ENCODE measurements around the gene KRT3. TPM values are rescaled to one million over a fixed set of nuclear protein-coding genes. Genes with fewer than 3 reads are reported as not detected.
"Not testable (repeated sequence)": the region's sequence is repeated elsewhere in the genome, so short reads cannot be mapped to it uniquely, and the experiment has no call there.

KRT3 gene
- total RNA-seq, 1 donor from 2014 or later = not detected

DNA sequence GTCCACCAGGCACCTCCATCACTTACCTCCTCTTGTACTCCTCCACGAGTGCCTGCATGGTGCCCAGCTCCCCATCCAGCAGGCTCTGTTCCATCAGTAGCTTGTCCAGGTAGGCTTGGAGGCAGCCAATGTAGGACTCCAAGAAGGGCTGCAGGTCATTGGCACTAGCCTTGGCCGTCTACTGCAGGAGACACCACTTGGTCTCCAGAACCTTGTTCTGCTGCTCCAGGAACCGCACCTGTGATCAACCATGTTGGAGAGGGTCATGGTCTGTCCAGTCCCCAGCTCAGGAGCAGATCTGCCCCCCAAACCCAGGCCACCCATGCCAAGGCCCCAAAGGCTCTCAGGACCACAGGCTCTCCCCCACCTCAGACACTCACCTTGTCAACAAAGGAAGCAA lies 42.6 kb downstream of the KRT3 start:
- Mint-ChIP-seq H3K36me3 (ENCODE audit: low read depth, unreplicated experiment) (no peaks in the 10 kb centered on the region), H3K27ac (ENCODE audit: unreplicated experiment) (no peak overlapping the region), H3K4me1 (ENCODE audit: unreplicated experiment) (peaks cover 5% of the 10 kb centered on the region), H3K9me3 (ENCODE audit: unreplicated experiment) (no peaks in the 10 kb centered on the region), H3K4me3 (ENCODE audit: unreplicated experiment) (no peak overlapping the region), H3K27me3 (ENCODE audit: unreplicated experiment) (peaks cover 6% of the 10 kb centered on the region)
- TF ChIP-seq CTCF (IDR thresholded peaks at IDR 0.05; ENCODE audit: unreplicated experiment) = no peak
- DNase-seq (ENCODE audit: low spot score) = no peak

DNA sequence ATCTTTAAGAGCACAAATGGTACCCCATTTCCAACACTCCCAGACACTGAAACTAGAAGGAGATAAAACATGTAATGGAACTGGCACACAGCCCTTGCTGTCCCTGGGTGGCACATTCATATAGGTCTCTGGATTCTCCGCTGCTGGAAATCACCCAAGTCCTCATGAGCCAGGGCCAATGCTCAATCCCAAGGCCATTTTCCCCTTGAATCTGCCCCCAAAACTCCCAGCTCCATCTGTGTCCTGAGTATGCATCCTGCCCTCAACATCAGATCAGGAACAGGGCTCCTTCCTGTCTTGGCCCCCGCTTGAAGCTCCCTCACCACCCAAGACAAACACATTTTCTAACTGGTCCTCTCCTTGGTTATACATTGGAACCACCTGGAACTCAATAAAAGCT lies 43.4 kb downstream of the KRT3 start:
- H3K27ac Mint-ChIP-seq (ENCODE audit: unreplicated experiment) = no peak overlapping the region
- peaks cover 5% of the 10 kb centered on the region for H3K4me1 Mint-ChIP-seq (ENCODE audit: unreplicated experiment)
- peaks cover 6% of the 10 kb centered on the region for H3K27me3 Mint-ChIP-seq (ENCODE audit: unreplicated experiment)
- no peak for TF ChIP-seq CTCF (IDR thresholded peaks at IDR 0.05; ENCODE audit: unreplicated experiment)
- no peaks in the 10 kb centered on the region for H3K36me3 Mint-ChIP-seq (ENCODE audit: low read depth, unreplicated experiment)
- no peak for DNase-seq (ENCODE audit: low spot score)
- no peak overlapping the region for H3K4me3 Mint-ChIP-seq (ENCODE audit: unreplicated experiment)
- H3K9me3 Mint-ChIP-seq (ENCODE audit: unreplicated experiment) = no peaks in the 10 kb centered on the region

- Mint-ChIP-seq H3K27ac (ENCODE audit: unreplicated experiment) (no peak overlapping the region), H3K27me3 (ENCODE audit: unreplicated experiment) (peaks cover 6% of the 10 kb centered on the region)
Observed at GRCh38 chr12:52751795-52752194, 44.1 kb downstream of the KRT3 start.

DNA sequence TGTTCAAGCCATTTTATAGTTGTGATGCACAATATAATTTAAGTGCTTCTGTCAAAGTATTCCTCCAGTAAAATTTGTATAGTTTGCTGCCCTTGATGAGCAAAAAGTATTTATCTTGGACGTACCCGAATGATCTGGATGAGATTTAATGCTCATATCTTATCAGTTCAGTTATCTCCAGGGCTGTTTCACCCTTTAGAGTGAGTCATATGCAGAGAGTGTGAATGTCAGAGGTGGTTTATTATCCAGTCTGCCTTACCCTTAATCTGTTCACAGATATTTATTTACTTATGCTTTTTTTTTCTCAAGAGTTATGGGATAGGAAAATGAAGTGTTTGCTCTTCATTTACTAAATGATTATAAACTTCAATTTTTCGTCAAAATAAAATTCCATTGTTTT lies 45.4 kb downstream of the KRT3 start:
- H3K9me3 Mint-ChIP-seq (ENCODE audit: unreplicated experiment); H3K4me3 Mint-ChIP-seq (ENCODE audit: unreplicated experiment); DNase-seq (ENCODE audit: low spot score); H3K36me3 Mint-ChIP-seq (ENCODE audit: low read depth, unreplicated experiment); H3K27me3 Mint-ChIP-seq (ENCODE audit: unreplicated experiment); H3K4me1 Mint-ChIP-seq (ENCODE audit: unreplicated experiment); H3K27ac Mint-ChIP-seq (ENCODE audit: unreplicated experiment): not testable (repeated sequence)

More at GRCh38 chr12:52751795-52752194, 44.1 kb downstream of the KRT3 start:
- DNase-seq (ENCODE audit: low spot score) = no peak
- peaks cover 5% of the 10 kb centered on the region for H3K4me1 Mint-ChIP-seq (ENCODE audit: unreplicated experiment)
- no peak overlapping the region for H3K4me3 Mint-ChIP-seq (ENCODE audit: unreplicated experiment)
- no peaks in the 10 kb centered on the region for H3K36me3 Mint-ChIP-seq (ENCODE audit: low read depth, unreplicated experiment)
- no peaks in the 10 kb centered on the region for H3K9me3 Mint-ChIP-seq (ENCODE audit: unreplicated experiment)
- no peak for TF ChIP-seq CTCF (IDR thresholded peaks at IDR 0.05; ENCODE audit: unreplicated experiment)

- H3K4me1 Mint-ChIP-seq (ENCODE audit: unreplicated experiment) = peaks cover 5% of the 10 kb centered on the region
- no peak overlapping the region for H3K4me3 Mint-ChIP-seq (ENCODE audit: unreplicated experiment)
- H3K9me3 Mint-ChIP-seq (ENCODE audit: unreplicated experiment) = no peaks in the 10 kb centered on the region
- no peak for TF ChIP-seq CTCF (IDR thresholded peaks at IDR 0.05; ENCODE audit: unreplicated experiment)
- no peaks in the 10 kb centered on the region for H3K36me3 Mint-ChIP-seq (ENCODE audit: low read depth, unreplicated experiment)
- peaks cover 6% of the 10 kb centered on the region for H3K27me3 Mint-ChIP-seq (ENCODE audit: unreplicated experiment)
- no peak overlapping the region for H3K27ac Mint-ChIP-seq (ENCODE audit: unreplicated experiment)
- DNase-seq (ENCODE audit: low spot score) = no peak
Observed at GRCh38 chr12:52749827-52750226, 46.1 kb downstream of the KRT3 start.

- TF ChIP-seq CTCF (IDR thresholded peaks at IDR 0.05; ENCODE audit: unreplicated experiment) = no peak
- no peak overlapping the region for H3K27ac Mint-ChIP-seq (ENCODE audit: unreplicated experiment)
- no peak for DNase-seq (ENCODE audit: low spot score)
- H3K4me3 Mint-ChIP-seq (ENCODE audit: unreplicated experiment) = no peak overlapping the region
- H3K4me1 Mint-ChIP-seq (ENCODE audit: unreplicated experiment) = peaks cover 3% of the 10 kb centered on the region
- peaks cover 5% of the 10 kb centered on the region for H3K27me3 Mint-ChIP-seq (ENCODE audit: unreplicated experiment)
- H3K9me3 Mint-ChIP-seq (ENCODE audit: unreplicated experiment) = no peaks in the 10 kb centered on the region
- H3K36me3 Mint-ChIP-seq (ENCODE audit: low read depth, unreplicated experiment) = no peaks in the 10 kb centered on the region
Observed at GRCh38 chr12:52748578-52748977, 47.3 kb downstream of the KRT3 start.
